ENCODE data around the gene HIBCH. TPM values are rescaled to one million over a fixed set of nuclear protein-coding genes. Genes with fewer than 3 reads are reported as not detected.

Gene HIBCH
- total RNA-seq, 1 donor from 2014 or later, result 64.0 TPM

GRCh38 chr2:190173392-190173791 lies 146.2 kb downstream of the HIBCH start:
- Mint-ChIP-seq H3K36me3 (peaks cover 4% of the 10 kb centered on the region), H3K27ac (no peak overlapping the region), H3K4me3 (no peak overlapping the region), H3K9me3 (peaks cover 26% of the 10 kb centered on the region), H3K4me1 (peaks cover 16% of the 10 kb centered on the region), H3K27me3 (ENCODE audit: low read depth) (no peaks in the 10 kb centered on the region)
- TF ChIP-seq CTCF (IDR thresholded peaks at IDR 0.05; ENCODE audit: unreplicated experiment), result no peak
- DNase-seq (ENCODE audit: low spot score in 2 of 2, unreplicated experiment in 2 of 2), result no peak

- Mint-ChIP-seq H3K9me3 (peaks cover 38% of the 10 kb centered on the region), H3K36me3 (peaks cover 7% of the 10 kb centered on the region), H3K27ac (no peak overlapping the region), H3K27me3 (ENCODE audit: low read depth) (no peaks in the 10 kb centered on the region), H3K4me1 (peaks cover 6% of the 10 kb centered on the region), H3K4me3 (no peak overlapping the region)
- TF ChIP-seq CTCF (IDR thresholded peaks at IDR 0.05; ENCODE audit: unreplicated experiment), result no peak
- DNase-seq (ENCODE audit: low spot score in 2 of 2, unreplicated experiment in 2 of 2), result no peak
These were observed 149.0 kb downstream of the HIBCH start for GRCh38 chr2:190170673-190171072.

GRCh38 chr2:190169221-190170072 lies 150.2 kb downstream of the HIBCH start:
- H3K4me1 Mint-ChIP-seq, result peaks cover 6% of the 10 kb centered on the region
- H3K27ac Mint-ChIP-seq, result no peak overlapping the region
- no peak for TF ChIP-seq CTCF (IDR thresholded peaks at IDR 0.05; ENCODE audit: unreplicated experiment)
- H3K9me3 Mint-ChIP-seq, result peaks cover 38% of the 10 kb centered on the region
- DNase-seq (ENCODE audit: low spot score in 2 of 2, unreplicated experiment in 2 of 2), result no peak
- H3K4me3 Mint-ChIP-seq, result no peak overlapping the region
- peaks cover 10% of the 10 kb centered on the region for H3K36me3 Mint-ChIP-seq
- H3K27me3 Mint-ChIP-seq (ENCODE audit: low read depth), result no peaks in the 10 kb centered on the region

GRCh38 chr2:190167702-190168101 lies 151.9 kb downstream of the HIBCH start:
- Mint-ChIP-seq H3K4me3 (no peak overlapping the region), H3K4me1 (peaks cover 6% of the 10 kb centered on the region), H3K27ac (no peak overlapping the region), H3K36me3 (peaks cover 10% of the 10 kb centered on the region), H3K9me3 (peaks cover 26% of the 10 kb centered on the region), H3K27me3 (ENCODE audit: low read depth) (no peaks in the 10 kb centered on the region)
- TF ChIP-seq CTCF (IDR thresholded peaks at IDR 0.05; ENCODE audit: unreplicated experiment), result no peak
- no peak for DNase-seq (ENCODE audit: low spot score in 2 of 2, unreplicated experiment in 2 of 2)

GRCh38 chr2:190165491-190165890 lies 154.1 kb downstream of the HIBCH start:
- Mint-ChIP-seq H3K4me3 (no peak overlapping the region), H3K9me3 (peaks cover 26% of the 10 kb centered on the region), H3K4me1 (peaks cover 2% of the 10 kb centered on the region), H3K27ac (no peak overlapping the region), H3K36me3 (peaks cover 10% of the 10 kb centered on the region), H3K27me3 (ENCODE audit: low read depth) (no peaks in the 10 kb centered on the region)
- no peak for DNase-seq (ENCODE audit: low spot score in 2 of 2, unreplicated experiment in 2 of 2)
- TF ChIP-seq CTCF (IDR thresholded peaks at IDR 0.05; ENCODE audit: unreplicated experiment), result no peak
